Endothelial cell of umbilical vein (primary cell): Measurements from ENCODE around the gene FYTTD1. TPM values are rescaled to one million over a fixed set of nuclear protein-coding genes. Genes with fewer than 3 reads are reported as not detected.
A peak's percentile ranks its signal among the peaks of the same experiment; 100 is the strongest.

Source experiments
- BruUV-seq: library from RNA; stranded (reverse); fragments of 400-500 nt; replicated peaks from 2 replicates; lab custom pipeline; 2021; lab: Mats Ljungman, UMichigan
- CTCF ChIA-PET: fragments of 300-600, 350-600 bp; sonication (Branson Sonifier 250); formaldehyde crosslinking; loops from one replicate; lab custom pipeline; 2021; ENCODE audit warnings: antibody characterized with exemption, inconsistent platforms; lab: Charles Lee
- POLR2A ChIA-PET: fragments of 300-600, 350-600 bp; sonication (Branson Sonifier 250); formaldehyde crosslinking; loops from one replicate; lab custom pipeline; 2021; ENCODE audit warnings: antibody characterized with exemption, inconsistent platforms; lab: Charles Lee
- DNase-seq: peaks from one replicate; pipeline ENCODE4 v3.0.0-alpha.2; 2011; ENCODE audit warnings: low read depth, low spot score
- FAIRE-seq: peaks from 2 replicates; lab custom pipeline; 2011; peaks lifted over from hg19 to GRCh38; lab: Jason Lieb, UNC
- H2AFZ ChIP-seq: 2 replicates; pipeline ENCODE4 v1.6.0; 2012; ENCODE audit warnings: low read depth, low read length, control low read depth, inconsistent platforms
- H3K27ac ChIP-seq: 2 replicates; pipeline ENCODE4 v1.5.1; 2011; ENCODE audit warnings: low read depth, mild to moderate bottlenecking, control low read depth, low read length, moderate library complexity; ENCODE audit not compliant: insufficient read depth
- H3K27me3 ChIP-seq, 2 experiments: 2 replicates each; pipeline versions ENCODE4 v1.6.0 to v1.6.1; 2011; ENCODE audit warnings: low read length in 2 of 2, mixed read lengths in 1 of 2; ENCODE audit not compliant: control insufficient read depth in 2 of 2, insufficient read depth in 2 of 2
- H3K36me3 ChIP-seq, 2 experiments: 2 replicates in 1 of 2; 3 replicates in 1 of 2; pipeline ENCODE4 v1.5.1; 2011; ENCODE audit warnings: low read length in 2 of 2, mild to moderate bottlenecking in 1 of 2, moderate library complexity in 1 of 2; ENCODE audit not compliant: control insufficient read depth in 2 of 2, insufficient read depth in 2 of 2; ENCODE audit errors: extremely low read depth in 1 of 2
- H3K4me1 ChIP-seq: 3 replicates; pipeline ENCODE4 v1.5.1; 2011; ENCODE audit warnings: mild to moderate bottlenecking, low read length; ENCODE audit not compliant: control insufficient read depth, insufficient read depth; ENCODE audit errors: extremely low read depth
- H3K4me2 ChIP-seq: 2 replicates; pipeline ENCODE4 v1.6.1; 2011; ENCODE audit warnings: low read length, control low read depth, mixed read lengths; ENCODE audit not compliant: insufficient read depth
- H3K4me3 ChIP-seq, 3 experiments: fragments of 200-600 bp in 1 of 3; sonication (generic), shearing (Covaris generic) in 1 of 3; replicated peaks in 1 of 3; 2 replicates each; pipeline ENCODE4 v1.5.1; 2011 to 2016; ENCODE audit warnings: control low read depth in 3 of 3, low read length in 3 of 3, mild to moderate bottlenecking in 2 of 3, inconsistent platforms in 1 of 3, low read depth in 1 of 3, moderate library complexity in 1 of 3; ENCODE audit not compliant: insufficient read depth in 1 of 3
- H3K79me2 ChIP-seq: 2 replicates; pipeline ENCODE4 v1.6.0; 2012; ENCODE audit warnings: low read length, inconsistent platforms; ENCODE audit not compliant: control insufficient read depth, insufficient read depth
- H3K9ac ChIP-seq: replicated peaks from 2 replicates; pipeline ENCODE3; 2011; ENCODE audit warnings: low read length, control low read depth; ENCODE audit not compliant: insufficient read depth; ENCODE audit errors: extremely low read depth
- H3K9me1 ChIP-seq: replicated peaks from 3 replicates; pipeline ENCODE4 v1.6.0; 2011; ENCODE audit warnings: mild to moderate bottlenecking, low read length; ENCODE audit not compliant: control insufficient read depth, insufficient read depth; ENCODE audit errors: extremely low read depth
- H3K9me3 ChIP-seq: replicated peaks from 2 replicates; pipeline ENCODE4 v1.5.1; 2012; ENCODE audit warnings: low read length, inconsistent platforms; ENCODE audit not compliant: control insufficient read depth, insufficient read depth
- H4K20me1 ChIP-seq: replicated peaks from 2 replicates; pipeline ENCODE3; 2011; ENCODE audit warnings: mild to moderate bottlenecking, low read length; ENCODE audit not compliant: control insufficient read depth, insufficient read depth; ENCODE audit errors: extremely low read depth
- EZH2 ChIP-seq: IDR thresholded peaks from 2 replicates; pipeline ENCODE4 v1.6.1; 2012; ENCODE audit warnings: borderline replicate concordance, low read depth, mild to moderate bottlenecking, moderate library complexity, low read length, inconsistent platforms; ENCODE audit not compliant: severe bottlenecking
- FOS ChIP-seq: IDR thresholded peaks from 2 replicates; pipeline ENCODE4 v1.6.1; 2011; ENCODE audit warnings: mild to moderate bottlenecking, low read length, moderate library complexity, borderline replicate concordance; ENCODE audit not compliant: insufficient read depth
- GATA2 ChIP-seq: IDR thresholded peaks from 2 replicates; pipeline ENCODE4 v1.7.0; 2011; ENCODE audit warnings: low read depth, mild to moderate bottlenecking, moderate library complexity, mixed read lengths, low read length; ENCODE audit not compliant: insufficient read length, insufficient read depth
- JUN ChIP-seq: IDR thresholded peaks from 2 replicates; pipeline ENCODE4 v1.6.1; 2011; ENCODE audit warnings: borderline replicate concordance, low read depth; ENCODE audit not compliant: insufficient read length, insufficient read depth
- MYC ChIP-seq: IDR thresholded peaks from one replicate; pipeline ENCODE4 v1.6.1; 2011; ENCODE audit warnings: mild to moderate bottlenecking, low read depth, low read length
- POLR2A ChIP-seq: IDR thresholded peaks from 2 replicates; pipeline ENCODE4 v1.6.1; 2012; ENCODE audit warnings: low read depth, mild to moderate bottlenecking, control low read depth, low read length
- POLR2AphosphoS5 ChIP-seq: IDR thresholded peaks from 2 replicates; pipeline ENCODE4 v1.6.1; 2012; ENCODE audit warnings: low read depth, mild to moderate bottlenecking, control low read depth, low read length, moderate library complexity; ENCODE audit not compliant: insufficient read depth
- dilution Hi-C: fragments of 300-500 bp; cut with MboI; formaldehyde crosslinking; loops from one replicate; pipeline ENCODE4 v1.15.0; 2019; ENCODE audit warnings: low sequenced_read_pairs; ENCODE audit not compliant: extremely low pct_ligation_motif_present
- intact Hi-C: fragments of 100-400 bp; cut with micrococcal nuclease; formaldehyde crosslinking; loops from one replicate; pipeline ENCODE4 v1.10.0; 2022
- polyA plus RNA-seq, 4 experiments: library from polyadenylated mRNA; depleted of rRNA in 3 of 4; stranded (reverse) in 3 of 4; unstranded in 1 of 4; fragments of >200 nt; gene quantifications; 2 replicates each; pipeline versions ENCODE4 v1.2.1 to v1.2.3, GENCODE V29; 2011 to 2012; ENCODE audit warnings: missing spikeins in 1 of 4
- total RNA-seq: library from RNA; stranded (reverse); gene quantifications from 2 replicates; pipeline ENCODE4 v1.2.3, GENCODE V29; 2021
- TF ChIP-seq, protein P1 (sequence below): IDR thresholded peaks from 2 replicates; pipeline ENCODE4 v1.6.1; 2011; ENCODE audit not compliant: insufficient read depth, insufficient read length
- TF ChIP-seq, protein P2 (sequence below), 2 donors: IDR thresholded peaks; 1 replicate in 1 of 2; 2 replicates in 1 of 2; pipeline ENCODE4 v1.5.1; 2011; ENCODE audit warnings: low read length in 2 of 2, mild to moderate bottlenecking in 2 of 2, moderate library complexity in 2 of 2, control low read depth in 1 of 2, inconsistent platforms in 1 of 2, low read depth in 1 of 2; ENCODE audit not compliant: insufficient read depth in 1 of 2; ENCODE audit errors: extremely low read depth in 1 of 2

Gene FYTTD1
- total and polyA plus RNA-seq, 2 donors (not counting 3 experiments of a cell fraction or from before 2014, with no cell fraction given): 8.9 to 52.3 TPM

DNA sequence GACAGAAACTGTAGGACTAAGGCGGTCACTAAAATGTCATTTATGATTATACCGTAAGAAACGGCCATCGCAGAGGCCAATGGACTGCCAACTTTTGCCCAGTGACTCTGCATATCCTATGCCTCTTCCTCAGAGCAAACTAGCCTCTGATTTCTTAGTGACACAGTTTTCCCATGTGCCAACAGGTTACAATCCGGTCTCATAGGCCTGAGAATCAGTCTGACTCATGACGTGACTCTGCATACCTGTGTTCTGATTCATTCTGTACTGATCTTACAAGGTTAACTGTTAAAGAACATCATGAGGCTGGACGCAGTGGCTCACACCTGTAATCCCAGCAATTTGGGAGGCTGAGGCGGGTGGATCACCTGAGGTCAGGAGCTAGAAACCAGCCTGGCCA, 30.8 kb upstream of the FYTTD1 start:
- H3K79me2 ChIP-seq: no peaks in the 10 kb centered on the region
- DNase-seq (peak; percentile 39), FAIRE-seq (no peak)
- H3K27me3 ChIP-seq: no peaks in the 10 kb centered on the region
- intact Hi-C loops: no loop called here
- H3K4me1 ChIP-seq: peaks cover 7% of the 10 kb centered on the region
- ChIA-PET POLR2A (no interaction called here), CTCF (no interaction called here)
- no peak overlapping the region for H3K9ac ChIP-seq
- no peak overlapping the region for H2AFZ ChIP-seq
- dilution Hi-C loops: no loop called here
- H4K20me1 ChIP-seq: no peaks in the 10 kb centered on the region
- H3K9me3 ChIP-seq: no peaks in the 10 kb centered on the region
- no TSS peak for BruUV-seq
- no peak overlapping the region for H3K27ac ChIP-seq
- no peak overlapping the region for H3K4me3 ChIP-seq
- no peaks in the 10 kb centered on the region for H3K9me1 ChIP-seq
- no peaks in the 10 kb centered on the region for H3K36me3 ChIP-seq
- no peak overlapping the region for H3K4me2 ChIP-seq
- no peak for TF ChIP-seq EZH2
- TF ChIP-seq, protein P1, sequence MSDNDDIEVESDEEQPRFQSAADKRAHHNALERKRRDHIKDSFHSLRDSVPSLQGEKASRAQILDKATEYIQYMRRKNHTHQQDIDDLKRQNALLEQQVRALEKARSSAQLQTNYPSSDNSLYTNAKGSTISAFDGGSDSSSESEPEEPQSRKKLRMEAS: no peak
- TF ChIP-seq POLR2AphosphoS5: no peak
- TF ChIP-seq, protein P2, sequence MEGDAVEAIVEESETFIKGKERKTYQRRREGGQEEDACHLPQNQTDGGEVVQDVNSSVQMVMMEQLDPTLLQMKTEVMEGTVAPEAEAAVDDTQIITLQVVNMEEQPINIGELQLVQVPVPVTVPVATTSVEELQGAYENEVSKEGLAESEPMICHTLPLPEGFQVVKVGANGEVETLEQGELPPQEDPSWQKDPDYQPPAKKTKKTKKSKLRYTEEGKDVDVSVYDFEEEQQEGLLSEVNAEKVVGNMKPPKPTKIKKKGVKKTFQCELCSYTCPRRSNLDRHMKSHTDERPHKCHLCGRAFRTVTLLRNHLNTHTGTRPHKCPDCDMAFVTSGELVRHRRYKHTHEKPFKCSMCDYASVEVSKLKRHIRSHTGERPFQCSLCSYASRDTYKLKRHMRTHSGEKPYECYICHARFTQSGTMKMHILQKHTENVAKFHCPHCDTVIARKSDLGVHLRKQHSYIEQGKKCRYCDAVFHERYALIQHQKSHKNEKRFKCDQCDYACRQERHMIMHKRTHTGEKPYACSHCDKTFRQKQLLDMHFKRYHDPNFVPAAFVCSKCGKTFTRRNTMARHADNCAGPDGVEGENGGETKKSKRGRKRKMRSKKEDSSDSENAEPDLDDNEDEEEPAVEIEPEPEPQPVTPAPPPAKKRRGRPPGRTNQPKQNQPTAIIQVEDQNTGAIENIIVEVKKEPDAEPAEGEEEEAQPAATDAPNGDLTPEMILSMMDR (IDR thresholded peaks at IDR 0.05; ENCODE audit: extremely low read depth in 1 of 2, insufficient read depth in 1 of 2, low read depth in 1 of 2, low read length in 2 of 2): no peak

DNA sequence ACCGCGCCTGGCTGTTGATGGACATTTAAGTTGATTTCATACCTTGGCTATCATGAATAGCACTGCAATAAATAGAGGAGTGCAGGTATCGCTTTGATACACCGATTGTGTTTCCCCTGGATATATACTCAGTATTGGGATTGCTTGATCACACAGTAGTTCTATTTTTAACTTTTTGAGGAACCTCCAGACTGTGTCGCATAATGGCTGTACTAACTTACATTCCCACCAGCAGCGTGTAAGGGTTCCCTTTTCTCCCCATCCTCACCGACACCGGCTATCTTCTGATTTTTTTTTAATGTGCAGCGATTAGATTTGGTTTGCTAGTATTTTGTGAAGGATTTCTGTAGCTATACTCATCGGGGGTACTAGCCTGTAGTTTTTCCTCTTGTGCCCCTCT, 29.0 kb upstream of the FYTTD1 start:
- H3K79me2 ChIP-seq: no peaks in the 10 kb centered on the region
- dilution Hi-C loops: no loop called here
- DNase-seq (no peak), FAIRE-seq (no peak)
- no peaks in the 10 kb centered on the region for H3K27me3 ChIP-seq
- ChIA-PET CTCF (no interaction called here), POLR2A (no interaction called here)
- H4K20me1 ChIP-seq: no peaks in the 10 kb centered on the region
- H3K4me2 ChIP-seq: no peak overlapping the region
- H3K9ac ChIP-seq: no peak overlapping the region
- H3K36me3 ChIP-seq: no peaks in the 10 kb centered on the region
- H3K9me3 ChIP-seq: no peaks in the 10 kb centered on the region
- TF ChIP-seq EZH2 (no peak), GATA2 (no peak), FOS (no peak), POLR2A (no peak), MYC (no peak), JUN (no peak), POLR2AphosphoS5 (no peak)
- TF ChIP-seq, protein P1: no peak
- TF ChIP-seq, protein P2 (IDR thresholded peaks at IDR 0.05; ENCODE audit: extremely low read depth in 1 of 2, insufficient read depth in 1 of 2, low read depth in 1 of 2, low read length in 2 of 2): no peak
- peaks cover 2% of the 10 kb centered on the region for H3K4me1 ChIP-seq
- no TSS peak for BruUV-seq
- no peaks in the 10 kb centered on the region for H3K9me1 ChIP-seq
- no peak overlapping the region for H3K27ac ChIP-seq
- no peak overlapping the region for H3K4me3 ChIP-seq
- intact Hi-C loops: no loop called here
- no peak overlapping the region for H2AFZ ChIP-seq
